Measurements from ENCODE around the gene ZNF273. TPM values are rescaled to one million over a fixed set of nuclear protein-coding genes. Genes with fewer than 3 reads are reported as not detected.

The ZNF273 gene
- total RNA-seq, 1 donor from 2014 or later: 17.1 TPM

DNA sequence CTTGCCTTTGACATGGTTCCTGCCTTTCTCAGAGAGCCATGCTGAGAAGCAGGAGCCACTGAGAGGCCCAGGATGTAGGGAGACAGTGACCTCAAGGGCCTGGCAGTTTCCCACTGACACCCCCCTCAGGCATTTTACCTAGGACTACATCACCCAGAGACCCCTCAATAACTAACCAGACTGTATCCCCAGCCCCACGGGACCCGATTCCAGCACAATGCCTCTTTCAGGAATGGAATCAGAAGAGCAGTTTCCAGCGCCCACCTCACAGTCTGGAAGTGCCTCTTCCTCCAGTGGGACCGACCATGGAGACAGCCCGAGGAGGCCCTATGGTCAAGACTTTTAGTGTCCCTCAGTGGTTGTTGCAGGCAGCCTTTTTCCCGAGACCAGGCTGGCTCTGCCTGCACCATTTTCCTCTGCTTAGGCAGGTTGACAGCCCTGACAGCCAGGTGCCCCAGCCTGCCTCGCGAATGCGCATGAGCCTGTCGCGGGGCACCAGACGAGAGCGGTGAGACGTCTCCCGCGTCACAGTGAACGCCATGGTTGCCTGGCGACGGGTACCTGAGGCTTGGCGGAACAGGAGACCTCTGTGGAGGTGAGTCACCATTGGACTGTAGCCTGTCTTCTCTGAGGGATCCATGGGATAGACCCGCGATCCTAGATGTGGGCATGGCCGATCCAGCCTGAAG, 28.4 kb upstream of the ZNF273 start:
- peaks cover 2% of the 10 kb centered on the region for H3K9me3 Mint-ChIP-seq
- H3K36me3 Mint-ChIP-seq (ENCODE audit: low read depth): no peaks in the 10 kb centered on the region
- no peaks in the 10 kb centered on the region for H3K4me1 Mint-ChIP-seq
- H3K4me3 Mint-ChIP-seq: no peak overlapping the region
- H3K27me3 Mint-ChIP-seq (ENCODE audit: low read depth): no peaks in the 10 kb centered on the region
- DNase-seq (ENCODE audit: low read depth, low spot score): no peak
- H3K27ac Mint-ChIP-seq (ENCODE audit: unreplicated experiment): no peak overlapping the region
- no peak for TF ChIP-seq CTCF (conservative IDR thresholded peaks at IDR 0.05)

DNA sequence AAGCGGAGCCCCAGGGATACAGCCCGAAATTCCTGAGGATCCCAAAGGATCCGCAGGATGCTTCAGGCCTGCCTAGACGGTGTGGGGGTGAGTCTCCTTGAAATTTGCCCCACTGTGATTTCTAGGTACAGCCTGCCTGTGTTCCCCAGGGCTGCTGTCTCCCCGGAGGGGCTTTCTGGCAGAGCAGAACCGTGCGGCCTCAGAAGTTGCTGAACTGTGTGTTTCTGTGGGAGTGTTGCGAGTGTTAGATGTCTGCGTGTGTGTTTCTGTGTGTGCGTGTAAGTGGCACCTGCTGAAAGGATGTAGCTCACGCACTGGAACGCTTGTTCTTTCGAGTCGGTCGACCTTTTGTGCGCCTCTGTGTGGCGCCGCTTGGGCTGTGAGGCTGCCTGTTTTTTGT, 27.8 kb upstream of the ZNF273 start:
- no peaks in the 10 kb centered on the region for H3K4me1 Mint-ChIP-seq
- H3K4me3 Mint-ChIP-seq: no peak overlapping the region
- no peak for DNase-seq (ENCODE audit: low read depth, low spot score)
- H3K9me3 Mint-ChIP-seq: peaks cover 2% of the 10 kb centered on the region
- H3K27ac Mint-ChIP-seq (ENCODE audit: unreplicated experiment): no peak overlapping the region
- no peaks in the 10 kb centered on the region for H3K27me3 Mint-ChIP-seq (ENCODE audit: low read depth)
- no peak for TF ChIP-seq CTCF (conservative IDR thresholded peaks at IDR 0.05)
- no peaks in the 10 kb centered on the region for H3K36me3 Mint-ChIP-seq (ENCODE audit: low read depth)

- Mint-ChIP-seq H3K27ac (ENCODE audit: unreplicated experiment) (no peak overlapping the region), H3K27me3 (ENCODE audit: low read depth) (no peaks in the 10 kb centered on the region), H3K4me3 (no peak overlapping the region), H3K9me3 (peaks cover 2% of the 10 kb centered on the region), H3K4me1 (no peaks in the 10 kb centered on the region), H3K36me3 (ENCODE audit: low read depth) (no peaks in the 10 kb centered on the region)
- DNase-seq (ENCODE audit: low read depth, low spot score): no peak
- TF ChIP-seq CTCF (conservative IDR thresholded peaks at IDR 0.05): no peak
Observed at GRCh38 chr7:64875658-64876406, 27.2 kb upstream of the ZNF273 start.

DNA sequence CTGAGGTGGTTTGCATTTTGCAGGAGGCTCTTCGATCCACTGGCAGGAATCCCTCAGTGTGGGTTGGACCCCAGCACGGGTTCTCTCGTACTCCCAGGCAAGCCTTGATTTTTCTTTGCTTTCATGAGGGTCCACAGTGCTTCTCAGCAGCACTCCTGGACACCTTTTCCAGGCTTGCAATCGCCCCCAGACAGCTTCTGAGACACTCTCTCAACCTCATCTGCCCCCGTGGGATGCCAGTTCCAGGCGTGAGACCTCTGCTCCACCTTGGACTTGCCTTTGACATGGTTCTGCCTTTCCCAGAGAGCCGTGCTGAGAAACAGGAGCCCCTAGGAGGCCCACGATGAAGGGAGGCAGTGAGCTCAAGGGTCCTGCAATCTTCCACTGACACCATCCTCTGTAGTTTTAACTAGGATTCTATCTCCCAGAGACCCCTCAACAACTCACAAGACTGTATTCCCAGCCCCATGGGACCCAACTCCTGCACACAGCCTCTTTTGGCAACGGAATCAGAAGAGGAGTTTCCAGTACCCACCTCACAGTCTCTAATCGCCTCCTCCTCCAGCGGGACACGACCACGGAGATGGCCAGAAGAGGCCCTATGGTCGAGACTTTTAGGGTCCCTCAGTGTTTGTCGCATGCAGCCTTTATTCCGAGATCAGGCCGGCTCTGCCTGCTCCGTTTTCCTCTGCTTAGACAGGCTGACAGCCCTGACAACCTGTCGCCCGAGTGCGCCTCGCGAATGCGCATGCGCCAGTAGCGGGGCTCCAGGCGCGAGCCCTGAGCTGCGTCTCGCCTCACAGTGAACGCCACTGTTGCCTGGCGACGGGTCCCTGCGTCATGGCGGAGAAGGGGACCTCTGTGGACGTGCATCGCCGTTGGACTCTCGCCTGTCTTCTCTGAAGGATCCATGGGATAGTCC, 26.0 kb upstream of the ZNF273 start:
- Mint-ChIP-seq H3K27me3 (ENCODE audit: low read depth) (no peaks in the 10 kb centered on the region), H3K4me3 (peak overlapping the region; percentile 65), H3K4me1 (no peaks in the 10 kb centered on the region), H3K9me3 (peaks cover 2% of the 10 kb centered on the region), H3K27ac (ENCODE audit: unreplicated experiment) (no peak overlapping the region), H3K36me3 (ENCODE audit: low read depth) (no peaks in the 10 kb centered on the region)
- DNase-seq (ENCODE audit: low read depth, low spot score): peak; percentile 47
- TF ChIP-seq CTCF (conservative IDR thresholded peaks at IDR 0.05): no peak
